Tibial nerve (tissue), 4 donors: ENCODE measurements around the gene ANKRD9.
"Not testable (repeated sequence)": the region's sequence is repeated elsewhere in the genome, so short reads cannot be mapped to it uniquely, and the experiment has no call there.

Source experiments
- CTCF ChIP-seq, 5 experiments: fragments of 200-600 bp in 3 of 5; fragments of 450-650 bp in 2 of 5; sonication (generic) in 3 of 5; IDR thresholded peaks; one replicate each; pipeline ENCODE4 v1.5.1; 2016 to 2019; ENCODE audit warnings: antibody characterized with exemption in 5 of 5, mild to moderate bottlenecking in 3 of 5, moderate library complexity in 2 of 5
- EP300 ChIP-seq, 2 donors: sonication (generic); formaldehyde crosslinking; IDR thresholded peaks; one replicate each; pipeline ENCODE4 v1.6.1; 2017; ENCODE audit warnings: antibody characterized with exemption in 2 of 2, mild to moderate bottlenecking in 1 of 2
- POLR2A ChIP-seq, 2 donors: fragments of 450-650 bp; IDR thresholded peaks; one replicate each; pipeline ENCODE4 v1.6.1; 2017; ENCODE audit warnings: antibody characterized with exemption in 2 of 2, mild to moderate bottlenecking in 2 of 2, moderate library complexity in 2 of 2

- not testable (repeated sequence) for TF ChIP-seq POLR2A, CTCF, EP300 (IDR thresholded peaks at IDR 0.05)
Observed at GRCh38 chr14:102541029-102541491, 31.5 kb upstream of the ANKRD9 start.
